ENCODE data around the gene SLC9A5.

The SLC9A5 gene

GRCh38 chr16:67238806-67239470 lies 9.8 kb upstream of the SLC9A5 start:
- in situ Hi-C loops (cut with MboI; ENCODE audit: low sequenced_read_pairs): no loop called here

GRCh38 chr16:67240506-67240905 lies 8.3 kb upstream of the SLC9A5 start:
- in situ Hi-C loops (cut with MboI; ENCODE audit: low sequenced_read_pairs): no loop called here

DNA sequence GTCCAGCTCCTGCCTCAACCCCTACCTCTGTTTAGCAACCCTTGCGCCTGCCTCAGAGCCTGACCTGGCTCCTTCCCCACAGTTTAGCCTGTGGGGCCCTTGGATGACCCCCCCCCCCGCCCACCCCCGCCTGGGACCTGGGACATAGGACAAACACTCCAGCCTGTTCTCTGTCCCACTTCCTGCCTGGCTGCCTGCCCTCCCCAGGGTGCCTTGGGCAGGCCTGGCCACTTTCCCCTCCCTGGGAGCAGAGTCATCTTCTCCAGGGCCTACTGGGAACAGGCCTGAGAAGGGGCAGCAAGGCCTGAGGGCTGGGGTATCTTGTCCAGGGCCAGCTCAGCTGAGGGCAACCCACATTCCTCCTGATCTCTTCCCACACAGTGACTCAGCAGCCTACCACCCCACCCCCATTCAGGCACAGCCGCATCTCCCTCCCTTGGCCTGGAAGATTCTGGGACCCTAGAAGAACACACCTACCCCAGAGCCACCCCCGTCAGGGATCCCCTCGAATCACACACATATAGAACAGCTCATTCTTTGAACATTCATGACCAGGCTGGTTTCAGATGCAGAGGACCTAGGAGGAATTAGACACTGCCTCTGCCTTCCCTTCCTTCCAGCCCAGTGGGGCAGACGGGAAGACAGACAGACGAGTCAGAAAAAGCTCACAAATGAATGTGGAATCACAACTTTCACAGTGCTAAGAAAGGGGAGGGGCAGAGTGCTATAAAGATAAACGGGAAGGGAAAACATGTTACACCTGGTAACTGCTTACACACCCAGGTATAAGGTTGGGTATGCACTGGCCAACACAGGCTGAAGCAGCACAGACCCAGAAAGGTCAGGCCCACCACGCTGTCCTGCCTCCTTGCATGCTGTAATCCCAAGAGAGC lies 7.5 kb upstream of the SLC9A5 start:
- in situ Hi-C loops (cut with MboI; ENCODE audit: low sequenced_read_pairs): no loop called here

- in situ Hi-C loops (cut with MboI; ENCODE audit: low sequenced_read_pairs): no loop called here
These were observed 6.5 kb upstream of the SLC9A5 start for GRCh38 chr16:67242138-67242730.

DNA sequence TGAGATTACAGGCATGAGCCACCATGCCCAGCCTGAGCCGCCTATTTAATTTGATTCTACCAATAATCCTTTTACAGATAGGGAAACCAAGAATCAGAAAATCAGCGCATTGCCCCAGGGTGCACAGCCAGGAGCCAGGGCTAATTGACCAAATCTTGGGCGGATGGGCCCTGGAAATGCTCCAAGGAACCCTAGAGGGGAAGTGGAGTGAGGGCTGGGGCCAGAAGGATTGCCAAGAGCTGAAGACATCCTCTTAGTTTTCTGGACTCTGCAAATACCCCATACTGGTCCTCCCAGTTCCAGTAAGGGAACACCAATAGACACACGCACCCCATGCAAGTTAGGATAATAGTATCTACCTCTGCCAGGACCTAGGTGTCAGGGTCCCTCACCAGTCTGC lies 5.3 kb upstream of the SLC9A5 start:
- in situ Hi-C loops (cut with MboI; ENCODE audit: low sequenced_read_pairs): no loop called here

DNA sequence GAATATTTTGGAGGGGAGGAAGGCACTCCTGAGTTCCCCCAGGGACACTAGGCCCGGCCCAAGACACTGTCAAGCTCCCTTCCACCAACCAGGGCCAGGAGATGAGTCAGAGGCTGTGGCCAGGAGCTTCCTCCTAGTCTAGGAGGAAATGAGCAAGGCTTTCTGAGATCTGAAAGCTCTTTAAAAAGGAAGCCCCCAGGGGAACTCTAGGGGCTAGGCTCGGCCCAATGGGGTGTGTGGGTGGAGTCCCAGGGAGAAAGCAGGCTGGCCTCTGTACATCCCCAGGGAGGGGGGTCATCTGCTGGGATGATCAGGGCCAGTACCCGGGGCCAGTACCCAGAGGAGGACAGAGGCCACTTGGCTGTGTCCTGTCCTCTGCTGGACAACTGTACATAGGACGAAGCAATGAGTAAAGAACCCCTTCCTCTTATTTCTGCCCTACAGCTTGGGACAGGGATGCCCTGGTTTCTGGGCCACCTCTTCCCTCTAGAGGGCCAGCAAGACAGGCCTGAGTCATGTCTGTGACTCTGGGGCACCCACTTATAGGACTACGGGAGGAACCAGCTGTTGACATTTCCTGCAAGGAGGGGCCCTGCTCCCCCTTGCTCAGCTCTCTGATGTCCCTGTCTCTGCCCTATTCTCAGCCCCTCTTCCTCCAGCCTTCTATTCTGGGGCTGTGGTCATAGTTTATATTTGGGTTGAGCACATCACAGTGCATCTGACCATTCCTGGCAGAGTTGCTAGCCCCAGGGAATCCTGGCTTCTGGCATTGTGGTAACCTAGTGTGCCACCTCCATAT lies 4.2 kb upstream of the SLC9A5 start:
- in situ Hi-C loops (cut with MboI; ENCODE audit: low sequenced_read_pairs): no loop called here

- in situ Hi-C loops (cut with MboI; ENCODE audit: low sequenced_read_pairs): no loop called here
These were observed 3.6 kb upstream of the SLC9A5 start for GRCh38 chr16:67245186-67245585.

DNA sequence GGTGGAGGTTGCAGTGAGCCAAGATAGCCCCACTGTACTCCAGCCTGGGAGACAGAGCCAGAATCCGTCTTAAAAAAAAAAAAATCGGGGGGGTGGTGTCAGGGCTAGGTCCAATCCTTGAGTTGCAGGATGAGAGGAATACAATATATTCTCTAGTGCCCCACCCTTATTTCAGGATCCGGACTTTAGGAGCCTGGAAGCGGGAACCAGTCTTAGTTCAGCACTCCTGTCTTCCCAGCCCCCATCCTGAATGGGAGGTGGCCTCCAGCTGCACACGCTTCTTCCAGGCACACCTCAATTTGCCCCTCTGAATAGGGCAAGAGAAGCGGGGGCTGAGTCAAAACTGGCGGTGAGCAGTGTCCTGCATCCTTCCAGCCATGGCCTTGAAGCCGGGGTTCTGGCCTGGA lies 3.1 kb upstream of the SLC9A5 start:
- in situ Hi-C loops (cut with MboI; ENCODE audit: low sequenced_read_pairs): no loop called here

DNA sequence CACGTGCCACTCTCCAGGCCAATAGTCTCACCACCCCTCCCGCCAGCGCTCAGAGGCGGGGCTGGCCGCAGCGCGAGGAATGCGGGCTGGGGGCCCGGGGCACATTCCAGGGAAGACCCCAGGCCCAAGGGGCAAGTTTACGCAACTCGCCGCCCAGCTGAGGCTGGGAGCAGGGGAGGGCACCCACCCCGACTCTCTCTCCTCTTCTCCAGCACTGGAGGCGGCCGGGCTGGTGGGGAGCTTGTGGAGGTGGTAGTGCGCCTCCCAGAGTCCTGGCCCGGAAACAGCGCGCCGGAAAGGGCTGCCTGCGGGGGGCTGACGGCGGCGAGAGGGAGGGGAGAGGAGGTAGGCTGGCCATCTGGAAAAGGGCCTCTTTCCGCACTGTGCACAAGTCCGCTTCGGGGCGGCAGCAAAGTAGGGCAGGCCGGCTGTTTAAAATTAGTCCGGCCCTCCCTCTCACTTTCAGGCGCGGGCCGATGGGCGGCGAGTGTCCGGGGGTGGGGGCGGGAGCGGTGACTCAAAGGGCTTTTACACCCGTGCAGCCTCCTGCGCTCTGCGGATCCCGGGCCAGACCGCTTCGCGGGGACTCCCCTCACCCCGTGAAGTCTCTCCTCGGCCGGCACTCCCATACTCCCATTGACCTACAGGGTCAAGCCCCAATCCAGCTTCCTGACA lies 2.6 kb upstream of the SLC9A5 start:
- in situ Hi-C loops (cut with MboI; ENCODE audit: low sequenced_read_pairs): no loop called here

- in situ Hi-C loops (cut with MboI; ENCODE audit: low sequenced_read_pairs): no loop called here
These were observed 2.0 kb upstream of the SLC9A5 start for GRCh38 chr16:67246756-67247191.

DNA sequence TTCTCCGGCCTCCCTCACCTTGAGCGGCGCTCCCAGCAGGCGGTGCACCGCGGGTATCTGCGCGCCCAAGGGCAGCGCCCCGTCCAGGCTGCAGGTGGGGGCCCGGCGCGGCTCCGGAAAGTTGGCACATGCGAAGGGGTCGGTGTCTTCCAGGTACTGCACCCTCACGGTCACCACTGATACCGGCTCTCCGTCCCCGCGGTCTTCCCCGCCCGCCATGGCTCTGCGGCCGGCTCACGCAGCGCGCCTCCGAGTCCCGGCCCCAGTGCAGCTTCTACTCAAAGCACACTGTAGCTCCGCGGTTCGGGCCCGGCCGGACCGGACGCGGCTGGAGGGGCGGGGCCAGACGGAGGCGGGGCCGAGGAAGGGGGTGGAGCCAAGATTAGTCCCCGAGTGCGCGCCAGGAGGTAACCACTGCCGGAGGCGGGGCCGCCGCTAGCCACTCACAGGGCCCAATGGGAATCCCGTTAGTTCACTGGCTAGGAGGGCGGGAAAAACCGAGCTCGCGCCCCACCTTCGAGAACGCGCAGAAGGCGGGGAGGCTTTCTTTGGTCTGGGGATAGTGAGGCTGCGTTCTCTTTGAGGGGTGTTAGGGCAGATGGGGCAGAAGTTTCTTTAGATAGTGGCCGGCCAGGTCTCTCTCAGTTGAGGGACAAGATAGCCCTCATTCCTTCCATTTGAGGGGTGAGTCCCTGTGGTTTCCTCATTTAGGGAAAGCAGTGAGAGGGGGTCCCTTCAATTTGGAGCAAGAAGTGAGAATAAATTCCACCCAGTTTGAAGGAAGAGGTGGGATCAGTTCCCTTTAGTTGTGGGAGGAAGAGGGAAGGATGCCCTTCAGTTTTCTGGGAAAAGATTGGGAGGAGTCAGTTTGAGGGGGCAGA lies 1.3 kb upstream of the SLC9A5 start, which contains the start of gene FHOD1:
Gene FHOD1, minus strand, starts transcription at position 290 of the 881 bp plus-strand sequence. Its CDS starts 71 bp downstream, at position 219.
- in situ Hi-C loops (cut with MboI; ENCODE audit: low sequenced_read_pairs): no loop called here

DNA sequence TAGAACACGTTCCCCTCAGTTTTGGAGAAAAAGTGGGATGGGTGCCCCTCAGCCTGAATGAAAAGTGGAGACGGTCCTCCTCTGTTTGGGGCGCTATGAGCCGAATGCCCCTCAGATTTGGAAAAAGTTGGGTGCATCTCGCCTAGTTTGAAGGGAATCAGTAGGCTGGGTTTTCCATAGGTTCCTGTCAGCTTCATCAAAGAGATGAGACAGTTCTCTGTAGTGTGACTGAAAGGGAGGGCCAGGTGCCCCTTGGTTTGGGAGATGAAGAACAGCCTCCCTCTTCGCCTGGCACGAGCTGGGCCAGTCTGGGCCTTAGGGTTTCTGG lies 742 bp upstream of the SLC9A5 start:
- in situ Hi-C loops (cut with MboI; ENCODE audit: low sequenced_read_pairs): no loop called here

- in situ Hi-C loops (cut with MboI; ENCODE audit: low sequenced_read_pairs): no loop called here
These were observed 632 bp downstream of the SLC9A5 start for GRCh38 chr16:67249178-67250044.

DNA sequence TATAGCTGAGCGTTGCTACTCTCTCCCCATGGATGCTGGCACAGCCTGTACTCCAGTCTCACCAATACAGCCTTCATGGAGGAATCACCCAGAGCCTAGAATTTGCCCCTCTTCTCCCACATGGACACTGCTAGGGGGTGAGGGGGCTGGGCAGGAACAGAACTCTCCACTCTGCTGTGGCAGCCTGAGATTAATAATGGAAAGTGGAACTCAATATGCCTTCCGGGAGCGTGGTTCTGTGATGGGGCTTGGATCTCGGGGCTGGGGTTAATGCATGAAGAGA lies 1.2 kb downstream of the SLC9A5 start:
- in situ Hi-C loops (cut with MboI; ENCODE audit: low sequenced_read_pairs): no loop called here

DNA sequence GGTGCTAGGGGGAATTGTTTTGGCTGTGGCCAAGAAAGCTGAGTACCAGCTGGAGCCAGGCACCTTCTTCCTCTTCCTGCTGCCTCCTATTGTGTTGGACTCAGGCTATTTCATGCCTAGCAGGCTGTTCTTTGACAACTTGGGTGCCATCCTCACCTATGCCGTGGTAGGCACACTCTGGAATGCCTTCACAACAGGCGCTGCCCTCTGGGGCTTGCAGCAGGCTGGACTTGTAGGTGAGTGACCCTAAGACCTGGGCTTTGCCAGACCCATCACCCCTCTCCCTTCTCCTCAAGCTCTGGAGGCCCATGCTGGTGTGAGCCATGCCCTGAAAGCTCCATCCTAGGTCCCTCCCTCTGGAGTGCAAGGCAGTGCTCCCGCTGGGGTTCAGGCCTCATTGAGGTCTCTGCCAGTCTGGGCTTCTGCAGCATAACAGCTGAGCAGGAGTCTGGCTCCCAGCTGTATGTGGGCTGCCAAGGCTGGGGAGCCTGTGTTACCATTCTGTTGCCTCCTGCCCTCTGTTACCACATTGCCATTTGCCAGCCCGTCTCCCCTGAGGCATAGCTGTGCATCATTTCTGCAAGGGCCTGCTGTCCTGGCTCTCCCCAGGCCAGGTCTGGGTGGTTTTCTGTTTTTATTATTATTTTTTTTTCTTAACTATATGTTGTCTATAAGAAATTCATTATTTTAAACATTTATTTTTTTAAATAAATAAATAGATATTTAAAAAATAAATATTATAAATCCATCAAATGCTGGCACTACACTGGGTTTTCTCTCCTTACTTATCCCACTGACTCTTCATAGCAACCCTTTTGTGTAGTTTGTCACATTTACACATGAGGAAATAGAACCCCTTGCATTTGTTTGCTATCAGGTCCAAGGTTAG lies 4.1 kb downstream of the SLC9A5 start:
- in situ Hi-C loops (cut with MboI; ENCODE audit: low sequenced_read_pairs): no loop called here

DNA sequence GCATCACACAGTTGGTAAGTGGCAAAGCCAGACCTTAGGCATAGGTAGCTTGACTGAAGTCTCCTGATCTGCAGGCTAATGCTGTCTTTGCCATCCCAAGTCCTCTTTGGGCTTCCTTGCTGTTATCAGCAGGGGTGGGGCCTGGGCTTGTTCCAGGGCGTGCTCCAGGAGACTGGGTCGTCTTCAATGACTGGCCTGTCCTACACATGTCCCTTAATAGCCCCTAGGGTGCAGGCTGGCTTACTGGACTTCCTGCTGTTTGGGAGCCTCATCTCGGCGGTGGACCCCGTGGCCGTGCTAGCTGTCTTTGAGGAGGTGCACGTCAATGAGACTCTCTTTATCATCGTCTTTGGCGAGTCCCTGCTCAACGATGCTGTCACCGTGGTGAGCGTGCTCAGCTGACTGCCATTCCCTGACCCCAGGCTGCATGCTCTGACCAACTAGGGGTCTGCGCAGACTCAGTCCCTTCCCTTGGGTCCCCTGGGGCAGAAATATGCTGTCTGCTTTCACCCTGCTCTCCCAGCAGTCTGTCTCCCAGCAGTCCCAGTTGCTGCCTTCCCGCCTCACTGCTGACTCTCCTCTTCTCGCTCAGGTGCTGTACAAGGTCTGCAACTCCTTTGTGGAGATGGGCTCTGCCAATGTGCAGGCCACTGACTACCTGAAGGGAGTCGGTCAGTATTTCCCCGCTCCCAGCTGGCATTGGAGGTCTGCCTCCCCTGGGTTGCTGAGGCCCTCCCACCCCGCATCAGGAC lies 6.2 kb downstream of the SLC9A5 start:
- in situ Hi-C loops (cut with MboI; ENCODE audit: low sequenced_read_pairs): no loop called here

- in situ Hi-C loops (cut with MboI; ENCODE audit: low sequenced_read_pairs): no loop called here
These were observed 6.9 kb downstream of the SLC9A5 start for GRCh38 chr16:67255553-67256221.
